Endothelial cell of umbilical vein (primary cell): Measurements from ENCODE around the gene ZNF385B. TPM values are rescaled to one million over a fixed set of nuclear protein-coding genes. Genes with fewer than 3 reads are reported as not detected.

Source experiments
- BruUV-seq: library from RNA; stranded (reverse); fragments of 400-500 nt; replicated peaks from 2 replicates; lab custom pipeline; 2021; lab: Mats Ljungman, UMichigan
- CTCF ChIA-PET: fragments of 300-600, 350-600 bp; sonication (Branson Sonifier 250); formaldehyde crosslinking; loops from one replicate; lab custom pipeline; 2021; ENCODE audit warnings: antibody characterized with exemption, inconsistent platforms; lab: Charles Lee
- POLR2A ChIA-PET: fragments of 300-600, 350-600 bp; sonication (Branson Sonifier 250); formaldehyde crosslinking; loops from one replicate; lab custom pipeline; 2021; ENCODE audit warnings: antibody characterized with exemption, inconsistent platforms; lab: Charles Lee
- DNase-seq: peaks from one replicate; pipeline ENCODE4 v3.0.0-alpha.2; 2011; ENCODE audit warnings: low read depth, low spot score
- FAIRE-seq: peaks from 2 replicates; lab custom pipeline; 2011; peaks lifted over from hg19 to GRCh38; lab: Jason Lieb, UNC
- H2AFZ ChIP-seq: 2 replicates; pipeline ENCODE4 v1.6.0; 2012; ENCODE audit warnings: low read depth, low read length, control low read depth, inconsistent platforms
- H3K27ac ChIP-seq: 2 replicates; pipeline ENCODE4 v1.5.1; 2011; ENCODE audit warnings: low read depth, mild to moderate bottlenecking, control low read depth, low read length, moderate library complexity; ENCODE audit not compliant: insufficient read depth
- H3K27me3 ChIP-seq, 2 experiments: 2 replicates each; pipeline versions ENCODE4 v1.6.0 to v1.6.1; 2011; ENCODE audit warnings: low read length in 2 of 2, mixed read lengths in 1 of 2; ENCODE audit not compliant: control insufficient read depth in 2 of 2, insufficient read depth in 2 of 2
- H3K36me3 ChIP-seq, 2 experiments: 2 replicates in 1 of 2; 3 replicates in 1 of 2; pipeline ENCODE4 v1.5.1; 2011; ENCODE audit warnings: low read length in 2 of 2, mild to moderate bottlenecking in 1 of 2, moderate library complexity in 1 of 2; ENCODE audit not compliant: control insufficient read depth in 2 of 2, insufficient read depth in 2 of 2; ENCODE audit errors: extremely low read depth in 1 of 2
- H3K4me1 ChIP-seq: 3 replicates; pipeline ENCODE4 v1.5.1; 2011; ENCODE audit warnings: mild to moderate bottlenecking, low read length; ENCODE audit not compliant: control insufficient read depth, insufficient read depth; ENCODE audit errors: extremely low read depth
- H3K4me2 ChIP-seq: 2 replicates; pipeline ENCODE4 v1.6.1; 2011; ENCODE audit warnings: low read length, control low read depth, mixed read lengths; ENCODE audit not compliant: insufficient read depth
- H3K4me3 ChIP-seq, 3 experiments: fragments of 200-600 bp in 1 of 3; sonication (generic), shearing (Covaris generic) in 1 of 3; replicated peaks in 1 of 3; 2 replicates each; pipeline ENCODE4 v1.5.1; 2011 to 2016; ENCODE audit warnings: control low read depth in 3 of 3, low read length in 3 of 3, mild to moderate bottlenecking in 2 of 3, inconsistent platforms in 1 of 3, low read depth in 1 of 3, moderate library complexity in 1 of 3; ENCODE audit not compliant: insufficient read depth in 1 of 3
- H3K79me2 ChIP-seq: 2 replicates; pipeline ENCODE4 v1.6.0; 2012; ENCODE audit warnings: low read length, inconsistent platforms; ENCODE audit not compliant: control insufficient read depth, insufficient read depth
- H3K9ac ChIP-seq: replicated peaks from 2 replicates; pipeline ENCODE3; 2011; ENCODE audit warnings: low read length, control low read depth; ENCODE audit not compliant: insufficient read depth; ENCODE audit errors: extremely low read depth
- H3K9me1 ChIP-seq: replicated peaks from 3 replicates; pipeline ENCODE4 v1.6.0; 2011; ENCODE audit warnings: mild to moderate bottlenecking, low read length; ENCODE audit not compliant: control insufficient read depth, insufficient read depth; ENCODE audit errors: extremely low read depth
- H3K9me3 ChIP-seq: replicated peaks from 2 replicates; pipeline ENCODE4 v1.5.1; 2012; ENCODE audit warnings: low read length, inconsistent platforms; ENCODE audit not compliant: control insufficient read depth, insufficient read depth
- H4K20me1 ChIP-seq: replicated peaks from 2 replicates; pipeline ENCODE3; 2011; ENCODE audit warnings: mild to moderate bottlenecking, low read length; ENCODE audit not compliant: control insufficient read depth, insufficient read depth; ENCODE audit errors: extremely low read depth
- CTCF ChIP-seq, 2 donors: IDR thresholded peaks; 1 replicate in 1 of 2; 2 replicates in 1 of 2; pipeline ENCODE4 v1.5.1; 2011; ENCODE audit warnings: low read length in 2 of 2, mild to moderate bottlenecking in 2 of 2, moderate library complexity in 2 of 2, control low read depth in 1 of 2, inconsistent platforms in 1 of 2, low read depth in 1 of 2; ENCODE audit not compliant: insufficient read depth in 1 of 2; ENCODE audit errors: extremely low read depth in 1 of 2
- EZH2 ChIP-seq: IDR thresholded peaks from 2 replicates; pipeline ENCODE4 v1.6.1; 2012; ENCODE audit warnings: borderline replicate concordance, low read depth, mild to moderate bottlenecking, moderate library complexity, low read length, inconsistent platforms; ENCODE audit not compliant: severe bottlenecking
- FOS ChIP-seq: IDR thresholded peaks from 2 replicates; pipeline ENCODE4 v1.6.1; 2011; ENCODE audit warnings: mild to moderate bottlenecking, low read length, moderate library complexity, borderline replicate concordance; ENCODE audit not compliant: insufficient read depth
- GATA2 ChIP-seq: IDR thresholded peaks from 2 replicates; pipeline ENCODE4 v1.7.0; 2011; ENCODE audit warnings: low read depth, mild to moderate bottlenecking, moderate library complexity, mixed read lengths, low read length; ENCODE audit not compliant: insufficient read length, insufficient read depth
- JUN ChIP-seq: IDR thresholded peaks from 2 replicates; pipeline ENCODE4 v1.6.1; 2011; ENCODE audit warnings: borderline replicate concordance, low read depth; ENCODE audit not compliant: insufficient read length, insufficient read depth
- MYC ChIP-seq: IDR thresholded peaks from one replicate; pipeline ENCODE4 v1.6.1; 2011; ENCODE audit warnings: mild to moderate bottlenecking, low read depth, low read length
- POLR2A ChIP-seq: IDR thresholded peaks from 2 replicates; pipeline ENCODE4 v1.6.1; 2012; ENCODE audit warnings: low read depth, mild to moderate bottlenecking, control low read depth, low read length
- POLR2AphosphoS5 ChIP-seq: IDR thresholded peaks from 2 replicates; pipeline ENCODE4 v1.6.1; 2012; ENCODE audit warnings: low read depth, mild to moderate bottlenecking, control low read depth, low read length, moderate library complexity; ENCODE audit not compliant: insufficient read depth
- dilution Hi-C: fragments of 300-500 bp; cut with MboI; formaldehyde crosslinking; loops from one replicate; pipeline ENCODE4 v1.15.0; 2019; ENCODE audit warnings: low sequenced_read_pairs; ENCODE audit not compliant: extremely low pct_ligation_motif_present
- intact Hi-C: fragments of 100-400 bp; cut with micrococcal nuclease; formaldehyde crosslinking; loops from one replicate; pipeline ENCODE4 v1.10.0; 2022
- polyA plus RNA-seq, 4 experiments: library from polyadenylated mRNA; depleted of rRNA in 3 of 4; stranded (reverse) in 3 of 4; unstranded in 1 of 4; fragments of >200 nt; gene quantifications; 2 replicates each; pipeline versions ENCODE4 v1.2.1 to v1.2.3, GENCODE V29; 2011 to 2012; ENCODE audit warnings: missing spikeins in 1 of 4
- total RNA-seq: library from RNA; stranded (reverse); gene quantifications from 2 replicates; pipeline ENCODE4 v1.2.3, GENCODE V29; 2021
- TF ChIP-seq, protein P1 (sequence below): IDR thresholded peaks from 2 replicates; pipeline ENCODE4 v1.6.1; 2011; ENCODE audit not compliant: insufficient read depth, insufficient read length

The ZNF385B gene
- total and polyA plus RNA-seq, 2 donors (not counting 3 experiments of a cell fraction or from before 2014, with no cell fraction given): not detected

- CTCF ChIA-PET: no interaction called here
- H3K9me1 ChIP-seq: no peaks in the 10 kb centered on the region
- no peaks in the 10 kb centered on the region for H3K27me3 ChIP-seq
- POLR2A ChIA-PET: no interaction called here
- FAIRE-seq: no peak
- no peak for DNase-seq
- H2AFZ ChIP-seq: no peak overlapping the region
- TF ChIP-seq EZH2: no peak
- TF ChIP-seq CTCF (IDR thresholded peaks at IDR 0.05; ENCODE audit: extremely low read depth in 1 of 2, insufficient read depth in 1 of 2, low read depth in 1 of 2, low read length in 2 of 2): no peak
- no peak for TF ChIP-seq GATA2
- no peak for TF ChIP-seq JUN
- TF ChIP-seq, protein P1, sequence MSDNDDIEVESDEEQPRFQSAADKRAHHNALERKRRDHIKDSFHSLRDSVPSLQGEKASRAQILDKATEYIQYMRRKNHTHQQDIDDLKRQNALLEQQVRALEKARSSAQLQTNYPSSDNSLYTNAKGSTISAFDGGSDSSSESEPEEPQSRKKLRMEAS: no peak
- no peak for TF ChIP-seq FOS
- TF ChIP-seq POLR2A: no peak
- TF ChIP-seq POLR2AphosphoS5: no peak
- TF ChIP-seq MYC: no peak
- H3K9ac ChIP-seq: no peak overlapping the region
- no peaks in the 10 kb centered on the region for H3K4me1 ChIP-seq
- no peak overlapping the region for H3K4me3 ChIP-seq
- intact Hi-C loops: no loop called here
- H3K36me3 ChIP-seq: no peaks in the 10 kb centered on the region
- no peaks in the 10 kb centered on the region for H3K9me3 ChIP-seq
- no peak overlapping the region for H3K4me2 ChIP-seq
- H4K20me1 ChIP-seq: no peaks in the 10 kb centered on the region
- dilution Hi-C loops: no loop called here
- BruUV-seq: no TSS peak
- no peak overlapping the region for H3K27ac ChIP-seq
- no peaks in the 10 kb centered on the region for H3K79me2 ChIP-seq
Measured at GRCh38 chr2:179571252-179571651, 290.2 kb downstream of the ZNF385B start.
